Posterior cingulate gyrus (tissue), 11 donors: Measurements from ENCODE around the gene TMEM72.

Experiments used
- DNase-seq, 10 donors: peaks; one replicate each; pipeline versions ENCODE4 v3.0.0 to v3.0.0-alpha.2; 2020 to 2021; ENCODE audit warnings: mixed read lengths in 3 of 10
- intact Hi-C: fragments of 100-400 bp; cut with DNase I; formaldehyde crosslinking; loops from one replicate; pipeline ENCODE4 v1.15.1; 2023

The TMEM72 gene

DNA sequence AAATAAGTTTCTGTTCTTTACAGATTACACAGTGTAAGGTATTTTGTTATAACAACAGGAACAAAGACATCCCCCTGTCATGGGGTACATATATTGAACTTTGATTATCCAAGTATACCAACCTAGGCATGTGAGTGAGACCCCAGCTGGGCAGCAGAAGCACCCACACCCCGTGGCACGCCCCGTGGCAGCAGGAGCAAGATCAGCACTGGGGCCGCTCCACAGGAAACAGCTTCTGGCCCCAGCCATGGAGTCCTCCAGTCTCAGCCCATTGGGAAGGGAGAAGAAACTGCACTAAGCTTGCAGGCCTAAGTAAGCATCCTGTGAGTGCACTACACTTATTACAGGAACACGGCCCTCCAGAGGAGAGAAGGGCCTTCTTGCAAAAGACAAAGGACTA, 24.2 kb upstream of the TMEM72 start:
- intact Hi-C loops = no loop called here
- no peak for DNase-seq

DNA sequence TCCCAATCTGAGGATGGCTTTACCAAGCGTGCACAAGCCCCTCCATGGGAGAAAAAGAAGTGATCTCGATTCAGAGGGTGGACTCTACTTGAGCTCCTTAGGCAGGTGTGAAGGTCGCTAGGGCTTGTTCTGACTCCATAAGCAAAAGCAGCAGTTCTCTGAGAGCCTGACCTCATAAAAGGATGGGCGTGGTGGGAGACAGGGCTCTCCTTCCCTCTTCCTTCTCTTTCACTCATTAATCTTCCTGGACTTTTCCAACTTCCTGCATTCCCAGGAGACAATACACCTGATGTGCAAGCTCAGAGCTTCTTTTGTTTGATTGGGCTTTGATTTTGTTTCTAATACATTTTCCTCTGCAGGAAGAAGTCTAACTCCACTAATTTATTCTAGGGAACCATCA, 22.3 kb upstream of the TMEM72 start:
- intact Hi-C loops = no loop called here
- DNase-seq = no peak

DNA sequence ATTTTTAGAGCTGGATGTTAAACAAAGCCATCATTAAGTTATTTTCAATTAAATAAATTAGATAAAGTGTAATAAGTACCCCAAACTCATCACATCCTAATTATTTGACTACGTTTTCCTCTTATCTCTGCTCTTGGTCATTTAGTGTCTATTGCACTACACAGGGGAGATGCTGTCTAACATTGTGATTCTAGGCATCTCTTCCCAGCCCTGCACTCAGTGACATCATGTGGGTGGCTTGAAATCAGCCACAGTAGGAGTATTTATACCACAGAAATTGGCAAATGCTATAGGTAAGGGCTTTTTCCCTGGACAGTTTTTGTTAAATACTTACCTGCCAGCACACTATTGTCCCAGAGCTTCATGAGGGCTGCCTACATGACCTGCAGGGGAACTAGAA, 21.3 kb upstream of the TMEM72 start:
- DNase-seq = no peak
- intact Hi-C loops = no loop called here

DNA sequence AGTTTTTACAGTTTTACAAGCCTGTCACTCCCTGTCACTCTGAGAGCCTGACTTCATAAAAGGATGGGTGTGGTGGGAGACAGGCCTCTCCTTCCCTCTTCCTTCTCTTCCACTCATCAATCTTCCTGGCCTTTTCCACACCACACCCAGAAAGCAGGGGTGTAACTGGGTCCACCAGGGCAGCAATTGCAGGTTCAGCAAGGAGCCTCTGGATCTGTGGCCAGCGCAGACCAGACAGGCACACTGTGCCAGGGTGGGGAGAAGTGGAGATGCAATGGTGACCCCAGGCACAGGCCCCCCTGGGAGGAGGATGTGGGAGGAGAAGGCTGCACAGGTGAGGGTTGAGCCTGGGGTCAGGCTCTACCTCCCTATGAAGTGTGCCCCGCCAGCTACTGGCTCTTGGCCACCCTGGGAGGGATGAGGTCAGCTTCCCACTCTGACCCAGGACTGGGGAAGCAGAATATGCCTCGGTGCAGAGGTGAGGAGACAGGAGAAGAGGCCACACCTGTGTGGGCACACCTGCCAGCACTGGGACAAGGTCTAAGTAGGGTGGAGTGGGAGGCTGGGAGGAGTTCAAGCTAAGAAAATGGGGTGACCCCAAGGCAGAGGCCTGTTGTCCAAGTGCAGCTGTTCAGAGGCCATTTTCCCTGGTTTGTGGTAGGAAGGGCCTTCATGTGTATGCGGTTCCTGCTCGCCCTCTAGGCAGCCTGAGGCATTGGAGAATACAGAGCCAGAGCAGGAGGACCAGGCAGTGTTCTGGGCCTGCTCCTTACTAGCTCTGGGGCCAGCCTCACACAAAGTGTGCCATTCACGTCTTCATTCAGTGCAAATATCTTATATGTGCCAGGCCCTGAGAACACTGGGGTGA, 20.2 kb upstream of the TMEM72 start:
- DNase-seq = no peak
- intact Hi-C loops = no loop called here

DNA sequence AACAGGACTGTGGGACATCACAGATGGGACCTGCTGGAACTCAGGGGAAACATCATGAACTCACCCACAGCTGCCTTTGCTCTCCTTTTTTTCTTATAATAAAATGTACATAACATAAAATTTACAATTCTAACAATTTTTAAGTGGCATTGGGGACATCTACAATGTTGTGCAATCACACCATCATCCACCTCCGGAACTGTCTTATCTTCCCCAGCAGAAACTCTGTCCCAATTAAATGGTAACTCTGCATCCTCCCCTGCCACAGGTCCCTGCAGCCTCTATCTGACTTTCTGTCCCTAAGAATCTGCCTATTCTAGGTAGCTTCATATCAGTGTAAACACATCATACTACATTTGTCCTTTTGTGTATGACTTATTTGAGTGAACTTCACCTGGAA, 19.4 kb upstream of the TMEM72 start:
- intact Hi-C loops = no loop called here
- no peak for DNase-seq

DNA sequence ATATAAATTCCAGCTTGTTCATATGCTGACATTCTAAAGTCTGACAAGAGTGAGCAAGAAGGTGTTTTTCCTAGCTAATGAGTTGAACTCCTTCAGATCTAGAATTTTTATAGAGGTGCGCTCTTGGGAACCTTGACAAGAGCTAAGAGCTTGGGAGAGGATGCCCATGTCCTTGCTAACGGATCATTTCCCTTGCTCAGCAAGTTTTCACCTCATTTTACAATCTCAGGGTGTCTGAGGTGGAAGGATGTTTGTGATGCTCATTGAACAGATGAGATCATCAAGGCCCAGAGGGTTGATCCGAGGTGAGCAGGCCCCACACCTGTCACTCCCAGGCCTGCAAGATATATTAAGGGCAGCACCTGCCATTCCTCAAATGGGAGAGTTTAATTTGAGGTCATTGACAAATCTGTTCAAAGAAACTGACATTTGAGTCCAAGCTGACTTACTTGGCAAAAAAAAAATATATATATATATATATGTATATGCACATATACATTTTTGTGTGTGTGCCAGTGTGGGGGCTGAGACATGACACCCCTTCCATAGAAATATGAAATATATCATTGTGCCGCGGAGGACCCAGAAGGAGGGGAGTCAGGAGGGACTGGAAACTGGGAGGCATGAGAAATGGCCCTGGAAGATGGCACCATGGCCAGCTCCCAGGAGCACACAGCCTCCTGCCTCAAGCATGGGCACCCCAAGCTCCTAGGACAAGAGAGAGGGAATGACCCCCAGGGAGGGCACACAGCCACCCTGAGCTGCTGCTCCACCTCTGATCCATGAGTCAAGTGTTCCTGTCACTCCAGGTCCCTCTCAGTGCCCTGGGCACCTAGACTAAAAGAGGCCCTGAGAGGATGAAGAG, 17.3 kb upstream of the TMEM72 start:
- intact Hi-C loops = no loop called here
- DNase-seq = no peak

DNA sequence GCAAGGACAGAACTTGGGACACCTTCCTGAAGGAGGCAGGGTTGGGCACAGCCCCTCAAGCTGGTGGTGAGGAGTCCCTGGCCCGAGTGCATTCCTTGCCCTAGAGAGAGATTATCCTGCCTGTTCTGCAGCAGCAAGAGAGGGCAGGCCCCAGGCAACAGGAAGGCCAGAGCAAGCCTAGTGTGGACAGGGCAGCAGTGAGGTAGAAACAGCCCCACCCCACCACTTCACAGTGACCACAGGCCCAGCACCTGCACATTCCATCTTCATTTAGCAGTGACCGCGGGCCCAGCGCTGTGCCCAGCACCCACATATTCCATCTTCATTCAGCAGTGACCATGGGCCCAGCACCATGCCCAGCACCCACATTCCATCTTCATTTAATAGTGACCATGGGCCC, 16.4 kb upstream of the TMEM72 start:
- intact Hi-C loops = no loop called here
- no peak for DNase-seq

DNA sequence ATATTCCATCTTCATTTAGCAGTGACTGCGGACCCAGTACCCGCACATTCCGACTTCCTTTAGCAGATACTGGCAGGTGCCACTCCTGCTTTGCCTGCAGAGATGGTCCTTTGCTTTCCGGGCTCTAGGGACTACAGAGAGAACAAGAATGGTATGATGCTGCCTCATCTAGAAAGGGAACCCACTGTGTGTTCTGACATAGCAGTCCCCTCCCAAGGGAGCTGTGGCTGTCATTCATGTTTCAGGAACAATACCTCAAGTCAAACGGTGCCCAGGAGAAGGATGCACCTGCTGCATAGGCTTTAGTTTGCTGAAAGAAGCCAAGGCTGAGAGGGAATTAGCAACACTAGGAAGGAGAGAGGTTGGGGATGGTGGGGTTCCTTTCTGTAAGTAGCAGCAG, 15.9 kb upstream of the TMEM72 start:
- DNase-seq = no peak
- intact Hi-C loops = no loop called here

DNA sequence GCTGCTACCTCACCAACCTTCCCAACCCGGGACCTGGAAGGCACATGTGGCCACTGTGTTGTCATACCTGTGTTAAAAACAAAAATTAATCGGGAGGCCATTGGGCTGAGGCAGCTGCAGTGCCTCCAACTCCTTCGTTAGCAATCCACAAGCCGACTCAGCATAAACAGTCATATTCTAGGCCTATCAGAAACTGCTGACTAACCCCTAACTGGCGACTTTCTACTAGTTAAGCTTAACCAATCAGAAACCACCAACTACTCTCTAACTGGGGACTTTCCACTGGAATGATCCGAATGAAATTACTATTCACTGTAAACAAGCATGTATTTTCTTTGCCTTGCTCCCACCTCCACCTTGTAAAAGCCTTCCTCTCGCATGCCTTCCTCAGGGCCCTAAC, 14.1 kb upstream of the TMEM72 start:
- intact Hi-C loops = no loop called here
- no peak for DNase-seq

DNA sequence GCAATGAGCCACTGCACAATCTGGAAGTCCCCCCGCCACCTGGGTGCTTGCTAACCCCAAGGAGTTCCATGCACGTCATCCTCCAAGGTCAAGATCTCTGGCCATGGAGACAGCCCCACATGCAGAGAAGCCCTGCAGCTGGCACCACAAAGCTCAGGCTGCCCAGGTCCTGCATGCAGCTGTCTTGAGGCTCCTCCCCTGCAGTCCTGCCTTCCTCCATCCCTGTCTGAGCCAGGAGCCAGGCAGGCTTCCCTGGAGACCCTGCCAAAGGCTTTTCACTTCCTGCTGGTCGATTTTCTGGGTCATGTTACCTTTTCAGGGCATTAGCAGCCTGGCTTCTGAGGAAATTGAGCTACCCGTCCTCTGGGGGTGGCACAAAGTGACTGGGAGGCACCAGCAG, 12.5 kb upstream of the TMEM72 start:
- intact Hi-C loops = no loop called here

DNA sequence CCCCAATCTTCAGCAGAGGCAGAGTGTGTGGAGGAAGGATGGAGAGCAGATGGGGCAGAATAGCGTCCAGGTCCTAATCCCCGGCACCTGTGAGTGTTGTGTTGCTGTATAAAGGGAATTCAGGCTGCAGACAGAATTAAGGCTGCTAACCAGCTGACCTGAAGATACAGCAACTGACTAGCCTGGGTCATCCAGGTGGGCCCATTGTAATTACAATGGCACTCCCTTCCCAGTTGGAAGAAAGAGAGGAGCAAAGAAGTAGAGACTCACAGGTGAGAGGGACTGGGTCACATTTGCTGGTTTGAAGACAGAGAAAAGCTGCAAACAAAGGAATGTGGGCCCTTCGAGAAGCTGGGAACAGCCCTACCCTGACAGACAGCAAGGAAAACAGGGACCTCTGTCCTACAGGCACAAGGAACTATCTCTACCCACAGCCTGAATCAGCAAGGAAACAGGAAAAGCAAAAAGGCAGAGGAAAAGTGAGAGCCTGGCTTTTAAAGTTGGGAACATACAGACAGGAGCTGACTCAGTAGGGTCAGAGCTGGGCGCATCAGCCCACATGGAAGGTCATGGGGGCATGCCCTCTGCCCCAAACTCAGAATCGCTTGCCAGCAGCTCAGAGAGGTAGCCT, 11.6 kb upstream of the TMEM72 start:
- intact Hi-C loops = no loop called here
- DNase-seq = no peak

More for the DNA sequence above, 12.5 kb upstream of the TMEM72 start:
- no peak for DNase-seq

DNA sequence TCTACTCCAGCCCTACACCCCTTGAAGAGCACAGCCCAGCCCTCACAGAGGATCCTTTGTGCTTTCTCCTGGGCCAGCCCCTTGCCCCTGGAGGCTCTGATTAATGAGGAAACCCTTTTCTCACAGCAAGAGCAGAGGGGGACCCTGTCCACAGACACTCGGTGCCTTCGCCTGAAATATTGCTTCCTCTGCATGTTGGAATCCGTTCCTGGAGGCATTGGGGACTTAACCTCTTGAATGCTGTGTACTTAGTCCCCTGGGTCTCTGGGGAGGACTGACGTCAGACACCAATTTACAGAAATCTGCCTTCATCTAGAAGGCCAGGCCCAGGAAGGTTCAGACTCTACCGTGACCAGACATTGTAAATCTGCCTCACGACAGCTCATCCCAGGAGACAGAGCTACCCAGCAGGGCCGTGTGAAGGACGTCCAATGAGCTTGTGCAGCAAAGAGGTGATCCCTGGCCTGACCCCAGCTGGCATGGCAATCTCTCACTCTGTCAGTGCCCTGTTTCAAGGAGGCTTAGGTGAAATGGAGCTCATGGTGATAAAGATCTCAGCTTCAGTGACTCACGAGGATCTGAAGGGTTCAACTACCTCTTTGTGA, 8.1 kb upstream of the TMEM72 start:
- intact Hi-C loops = no loop called here
- DNase-seq = no peak

DNA sequence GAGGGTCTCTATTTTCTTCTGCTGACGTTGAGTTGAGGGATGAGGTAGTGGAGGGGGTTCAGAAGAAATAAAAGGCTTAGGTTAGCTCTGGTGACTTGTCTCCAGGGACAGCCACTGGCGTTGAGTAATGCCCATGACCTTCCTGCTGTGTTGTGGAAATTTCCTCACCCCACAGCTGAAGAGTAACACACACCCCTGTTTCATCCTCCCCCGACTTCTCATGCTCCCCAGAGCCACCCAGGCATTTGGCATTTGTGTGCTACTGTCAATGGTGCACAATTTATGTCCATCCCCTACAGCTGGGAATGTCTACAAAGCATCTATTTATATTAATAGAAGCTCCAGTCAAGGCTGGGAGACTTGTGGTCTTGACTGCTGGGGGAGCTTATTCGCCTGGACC, 4.7 kb upstream of the TMEM72 start:
- intact Hi-C loops = no loop called here

DNA sequence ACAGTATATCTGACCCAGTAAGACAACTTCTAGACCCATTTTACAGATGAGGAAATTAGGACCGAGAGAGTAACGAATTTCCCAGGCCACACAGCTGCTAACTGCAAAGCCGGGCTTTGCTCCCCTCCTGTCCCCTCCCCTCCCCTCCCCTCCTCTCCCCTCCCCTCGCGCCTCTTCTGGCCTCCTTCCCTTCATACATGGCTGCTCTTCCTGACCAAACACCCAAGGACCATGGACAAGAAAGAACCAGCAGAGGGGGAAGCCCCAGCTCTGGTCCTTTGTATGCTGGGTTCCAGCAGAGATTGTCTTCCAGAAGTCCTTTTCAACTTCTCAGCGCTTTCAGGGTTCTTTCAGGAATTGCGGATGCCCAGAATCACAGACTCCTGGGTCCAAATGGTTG, 3.6 kb upstream of the TMEM72 start:
- no peak for DNase-seq
- intact Hi-C loops = no loop called here

More for the DNA sequence above, 4.7 kb upstream of the TMEM72 start:
- DNase-seq = no peak

DNA sequence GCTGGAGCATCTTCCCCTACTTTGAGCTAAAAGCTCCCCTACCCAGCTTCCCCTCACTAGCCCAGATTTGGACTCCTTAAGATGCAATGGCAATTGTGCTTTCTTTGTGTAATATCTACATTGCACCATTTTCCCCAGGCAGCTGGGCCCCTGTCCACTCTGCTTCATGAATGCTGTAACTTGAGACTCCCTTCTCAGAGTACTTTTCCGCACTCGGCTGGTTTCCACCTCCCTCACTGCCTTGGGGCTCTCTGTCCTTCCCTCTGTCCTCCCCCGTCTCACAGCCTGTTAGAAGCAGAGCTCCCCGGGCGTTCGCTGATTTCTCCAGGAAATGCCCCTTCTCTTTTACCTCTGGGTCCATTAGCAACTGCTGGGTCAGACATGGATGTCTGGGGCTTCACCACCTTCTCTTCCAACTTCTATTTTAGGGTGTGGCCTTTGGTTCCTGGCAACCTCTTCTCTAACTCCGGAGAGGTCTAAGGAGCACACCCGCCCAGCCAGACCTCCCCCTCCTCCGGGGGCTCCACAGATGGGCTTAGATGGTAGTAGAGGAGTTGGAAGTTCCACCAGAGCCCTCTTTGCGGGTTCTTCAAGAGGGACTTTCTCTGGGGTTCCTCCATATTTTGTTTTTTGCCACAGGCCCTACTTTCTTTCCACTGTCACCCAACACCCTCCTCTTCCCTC, 2.9 kb upstream of the TMEM72 start:
- intact Hi-C loops = no loop called here
- DNase-seq = no peak

DNA sequence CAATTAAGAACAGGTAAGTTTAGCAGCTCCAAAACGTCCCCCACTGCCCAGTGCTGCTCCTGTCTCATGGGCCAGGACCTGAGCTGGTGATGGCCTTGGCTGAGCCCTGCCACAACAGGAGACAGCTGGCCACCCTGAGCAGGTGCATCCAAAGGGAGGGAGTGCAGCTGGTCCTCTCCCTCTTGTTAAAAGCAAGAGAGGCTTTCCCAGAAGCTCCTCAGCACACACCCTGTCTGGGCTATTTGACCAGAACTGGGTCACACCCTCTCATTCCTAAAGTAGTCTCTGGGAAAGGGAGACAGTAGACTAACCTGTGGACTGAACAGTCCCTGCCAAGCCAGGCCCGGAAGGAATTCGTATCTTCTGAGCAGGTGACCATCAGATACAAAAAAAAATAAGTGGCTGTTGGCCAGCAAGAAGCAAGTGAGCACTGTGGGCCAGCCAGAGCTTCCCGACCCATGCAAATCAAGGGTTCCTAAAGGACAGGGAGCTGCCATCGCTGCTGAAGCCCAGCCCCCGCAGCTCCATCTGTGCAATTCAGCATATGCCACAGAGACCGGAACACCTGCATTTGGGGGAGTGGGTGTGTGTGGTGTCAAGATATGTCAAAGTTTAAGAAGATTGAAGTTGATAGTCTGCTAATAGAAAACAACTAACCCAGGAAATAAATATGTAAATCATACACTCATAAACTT, 2.1 kb upstream of the TMEM72 start:
- no peak for DNase-seq
- intact Hi-C loops = no loop called here

DNA sequence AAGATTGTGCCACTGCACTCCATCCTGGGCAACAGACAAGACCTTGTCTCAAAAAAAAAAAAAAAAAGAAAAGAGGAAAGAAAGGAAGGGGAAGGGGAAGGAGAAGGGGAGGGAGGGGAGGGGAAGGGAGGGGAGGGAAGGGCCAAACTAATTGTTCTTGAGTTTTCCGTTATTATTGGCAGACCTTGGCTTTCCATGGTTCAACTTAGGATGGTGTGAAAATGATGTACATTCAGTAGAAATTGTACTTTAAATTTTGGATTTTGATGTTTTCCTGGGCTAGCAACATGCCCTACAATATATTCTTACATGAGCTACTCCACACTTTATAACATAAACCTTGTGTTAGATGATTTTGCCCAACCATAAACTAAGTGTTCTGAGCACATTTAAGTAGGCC, 1.2 kb upstream of the TMEM72 start:
- intact Hi-C loops = no loop called here
- no peak for DNase-seq

DNA sequence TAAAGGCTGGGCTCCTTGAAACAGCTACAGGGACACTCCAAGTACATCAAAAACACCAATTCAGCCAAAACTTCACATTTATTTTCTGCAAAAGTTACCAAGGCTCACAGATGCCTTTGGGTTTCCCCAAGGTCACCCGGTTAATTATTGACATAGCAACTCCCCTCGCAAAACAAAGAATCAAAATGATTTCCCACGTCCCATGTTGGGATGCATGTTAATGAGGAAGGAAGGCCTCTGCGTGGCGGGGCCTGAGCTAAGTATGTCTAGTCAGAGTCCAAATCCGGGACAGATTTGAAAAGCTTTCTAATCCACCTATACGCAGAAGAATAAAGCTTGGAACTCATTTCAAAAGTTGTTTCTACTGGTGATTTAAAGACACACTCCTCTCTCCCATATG, 535 bp upstream of the TMEM72 start:
- intact Hi-C loops = no loop called here
- DNase-seq = no peak

DNA sequence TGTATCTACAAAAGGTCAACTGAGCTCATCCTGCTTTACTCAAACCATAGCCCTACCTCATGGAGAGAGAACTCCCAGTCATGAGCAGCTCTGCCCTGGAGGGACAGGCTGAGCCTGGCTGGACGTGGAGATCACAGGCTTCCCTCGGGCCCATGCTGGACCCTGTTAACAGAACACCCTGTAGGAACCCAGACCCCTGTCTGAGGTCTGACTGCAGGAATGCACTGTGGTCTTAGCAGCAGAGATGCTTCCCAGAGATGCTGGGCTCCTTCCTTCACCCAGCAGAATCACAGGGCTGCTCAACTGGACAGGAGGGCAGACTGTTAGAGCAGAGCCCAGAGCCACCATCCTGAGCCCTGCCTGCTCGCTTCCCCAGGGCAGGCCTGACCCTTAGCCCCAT, 814 bp downstream of the TMEM72 start:
- intact Hi-C loops = no loop called here
- no peak for DNase-seq
